ENCODE data around the gene OR2S2.

The OR2S2 gene

DNA sequence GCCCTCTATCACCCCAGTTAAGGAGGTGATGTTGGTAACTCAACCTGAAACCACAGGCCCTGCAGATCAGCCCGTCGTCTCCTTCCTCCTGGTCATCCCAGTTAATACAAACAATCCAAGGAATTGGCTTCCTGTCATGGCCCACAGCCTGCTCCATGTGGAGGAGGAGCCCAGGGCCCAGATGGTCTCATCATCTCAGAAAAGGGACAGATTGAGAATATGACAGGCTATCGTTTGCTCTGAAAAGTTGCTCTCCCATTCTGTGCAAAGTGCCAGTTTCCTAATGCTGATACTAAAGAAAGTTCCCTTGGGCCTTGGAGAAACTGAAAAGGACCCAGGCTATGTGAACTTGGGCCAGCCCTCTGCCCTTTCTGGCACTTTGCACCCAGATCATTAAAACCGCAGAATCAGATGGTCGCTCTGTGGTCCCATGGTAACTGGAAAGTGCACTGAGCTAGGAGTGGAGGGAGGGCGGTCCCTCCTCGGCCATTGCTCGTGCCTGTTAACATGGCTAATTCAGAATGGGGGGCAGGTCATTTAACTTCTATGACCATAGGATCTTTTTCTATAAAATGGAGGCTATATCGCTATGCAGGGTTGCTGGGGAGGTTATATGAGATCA lies 49.3 kb downstream of the OR2S2 start:
- no peak for DNase-seq

DNA sequence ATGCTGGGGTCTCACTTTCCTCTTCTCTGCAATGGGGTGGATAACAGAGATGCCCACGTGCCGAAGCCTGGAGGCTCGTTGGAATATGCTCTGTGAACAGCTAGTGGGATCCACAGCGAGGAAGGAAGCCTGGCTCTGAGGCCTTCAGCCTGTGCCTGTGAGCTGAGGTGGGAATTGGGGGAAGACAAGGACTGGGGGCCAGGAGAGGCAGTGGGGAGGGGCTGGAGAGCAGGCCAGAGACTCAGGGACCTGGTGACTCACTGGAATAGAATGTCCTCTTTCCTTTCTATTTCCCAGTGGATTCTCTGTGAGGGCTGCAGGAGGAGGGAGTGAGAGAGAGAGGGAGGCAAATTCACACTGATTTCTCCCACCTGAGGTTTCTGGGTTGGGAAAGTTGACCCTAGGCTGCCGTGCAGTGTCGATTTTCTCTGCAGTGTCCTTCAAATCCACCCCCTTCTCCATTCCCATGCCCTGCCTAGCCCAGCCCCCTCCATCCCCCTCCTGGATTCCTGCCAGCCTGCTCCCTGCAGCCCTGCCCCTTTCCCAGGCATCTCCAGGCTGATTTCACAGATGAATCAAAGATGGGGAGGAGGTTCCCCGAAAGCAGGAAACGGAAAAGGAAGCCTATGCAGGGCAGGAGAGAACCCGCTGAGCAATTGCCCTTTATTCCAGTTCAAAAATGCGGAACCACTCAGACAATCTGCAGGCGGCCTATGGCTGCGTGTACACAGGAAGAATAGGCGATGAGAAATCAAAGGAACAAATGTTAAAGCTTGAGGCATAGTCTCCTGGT lies 50.0 kb downstream of the OR2S2 start:
- peak; percentile 77 for DNase-seq

All from hematopoietic multipotent progenitor cell treated with erythropoietin and hydrocortisone succinate and interleukin-3 and kit ligand, for 4 days (in vitro differentiated cells).